Measurements from ENCODE around the gene STARD13. TPM values are rescaled to one million over a fixed set of nuclear protein-coding genes. Genes with fewer than 3 reads are reported as not detected.
A peak's percentile ranks its signal among the peaks of the same experiment; 100 is the strongest.

The STARD13 gene, protein sequence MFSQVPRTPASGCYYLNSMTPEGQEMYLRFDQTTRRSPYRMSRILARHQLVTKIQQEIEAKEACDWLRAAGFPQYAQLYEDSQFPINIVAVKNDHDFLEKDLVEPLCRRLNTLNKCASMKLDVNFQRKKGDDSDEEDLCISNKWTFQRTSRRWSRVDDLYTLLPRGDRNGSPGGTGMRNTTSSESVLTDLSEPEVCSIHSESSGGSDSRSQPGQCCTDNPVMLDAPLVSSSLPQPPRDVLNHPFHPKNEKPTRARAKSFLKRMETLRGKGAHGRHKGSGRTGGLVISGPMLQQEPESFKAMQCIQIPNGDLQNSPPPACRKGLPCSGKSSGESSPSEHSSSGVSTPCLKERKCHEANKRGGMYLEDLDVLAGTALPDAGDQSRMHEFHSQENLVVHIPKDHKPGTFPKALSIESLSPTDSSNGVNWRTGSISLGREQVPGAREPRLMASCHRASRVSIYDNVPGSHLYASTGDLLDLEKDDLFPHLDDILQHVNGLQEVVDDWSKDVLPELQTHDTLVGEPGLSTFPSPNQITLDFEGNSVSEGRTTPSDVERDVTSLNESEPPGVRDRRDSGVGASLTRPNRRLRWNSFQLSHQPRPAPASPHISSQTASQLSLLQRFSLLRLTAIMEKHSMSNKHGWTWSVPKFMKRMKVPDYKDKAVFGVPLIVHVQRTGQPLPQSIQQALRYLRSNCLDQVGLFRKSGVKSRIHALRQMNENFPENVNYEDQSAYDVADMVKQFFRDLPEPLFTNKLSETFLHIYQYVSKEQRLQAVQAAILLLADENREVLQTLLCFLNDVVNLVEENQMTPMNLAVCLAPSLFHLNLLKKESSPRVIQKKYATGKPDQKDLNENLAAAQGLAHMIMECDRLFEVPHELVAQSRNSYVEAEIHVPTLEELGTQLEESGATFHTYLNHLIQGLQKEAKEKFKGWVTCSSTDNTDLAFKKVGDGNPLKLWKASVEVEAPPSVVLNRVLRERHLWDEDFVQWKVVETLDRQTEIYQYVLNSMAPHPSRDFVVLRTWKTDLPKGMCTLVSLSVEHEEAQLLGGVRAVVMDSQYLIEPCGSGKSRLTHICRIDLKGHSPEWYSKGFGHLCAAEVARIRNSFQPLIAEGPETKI
- total RNA-seq (1.7 TPM), polyA plus RNA-seq (2.0 TPM)
- long read RNA-seq, donor 1, result 0 reads
- long read RNA-seq, donor 2, result 0 reads
- long read RNA-seq, donor 3, result 0 reads
- long read RNA-seq, donor 4, result 0 reads
- long read RNA-seq, donor 5, result 0 reads
- long read RNA-seq, donor 6, result 0 reads
- long read RNA-seq, donor 7, result 0 reads
- long read RNA-seq, donor 8, result 0 reads
- long read RNA-seq, donor 9, result 0 reads
- long read RNA-seq, donor 10, result 0 reads

DNA sequence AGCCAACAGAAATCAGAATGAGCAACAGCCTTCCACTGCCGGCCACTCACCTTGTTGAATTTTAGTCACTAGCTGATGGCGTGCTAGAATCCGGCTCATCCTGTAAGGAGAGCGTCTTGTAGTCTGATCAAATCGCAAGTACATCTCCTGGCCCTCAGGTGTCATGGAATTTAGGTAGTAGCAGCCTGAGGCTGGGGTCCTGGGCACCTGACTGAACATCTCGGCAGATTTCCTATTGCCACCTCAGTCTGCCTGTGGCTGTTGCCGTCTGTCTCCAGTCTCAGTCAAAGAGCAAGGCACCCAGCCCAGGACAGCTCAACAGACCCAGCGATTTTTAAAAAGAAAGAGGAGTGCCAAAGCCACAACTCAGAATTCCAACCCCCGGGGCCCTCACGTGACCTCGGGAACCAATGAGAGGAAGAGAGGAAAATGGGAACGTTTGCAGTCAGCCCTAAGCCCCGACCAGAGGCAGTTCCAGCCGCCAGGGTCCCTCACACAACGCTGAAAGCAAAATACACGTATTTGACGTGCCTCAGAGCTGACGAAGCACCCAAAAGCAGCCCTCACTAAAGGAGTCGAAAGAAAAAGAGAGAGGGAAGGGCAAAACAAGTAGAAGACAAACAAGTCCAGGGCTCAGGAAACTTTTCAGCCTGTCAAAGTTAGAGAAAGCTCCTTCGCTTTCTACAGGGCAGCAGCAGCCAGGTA is at the start of gene STARD13:
STARD13 (minus strand) TSS at position 336 of the 705 bp plus-strand sequence; CDS start at position 219, 117 bp downstream.
- 3% methylated on average over 20 of the region's 20 CpGs for WGBS
- Histone ChIP-seq H3K9me3 (ENCODE audit: control insufficient read depth in 2 of 2, insufficient read depth in 1 of 2, low read length in 1 of 2) (no peaks in the 10 kb centered on the region), H3K36me3 (ENCODE audit: control insufficient read depth in 2 of 2, insufficient read depth in 2 of 2, low read length in 1 of 2) (no peaks in the 10 kb centered on the region), H3K27me3 (ENCODE audit: control insufficient read depth in 2 of 2, insufficient read depth in 1 of 2, low read length in 1 of 2) (peaks cover 0 to 6% of the 10 kb centered on the region in 2 donors), H3K4me3 (ENCODE audit: low read length in 2 of 2) (peak within 1 kb of the TSS; percentile 30 to 32), H3K4me1 (ENCODE audit: control insufficient read depth in 2 of 2, insufficient read depth in 2 of 2, low read length in 2 of 2) (peaks cover 0 to 3% of the 10 kb centered on the region in 2 donors), H3K27ac (ENCODE audit: low read depth in 1 of 2, low read length in 1 of 2) (peak within 1 kb of the TSS; percentile 33 to 77)
- peak in 6 of 9 donors; percentile 8 to 41 (median 12) for DNase-seq (ENCODE audit: low read depth in 6 of 9, low spot score in 9 of 9)

DNA sequence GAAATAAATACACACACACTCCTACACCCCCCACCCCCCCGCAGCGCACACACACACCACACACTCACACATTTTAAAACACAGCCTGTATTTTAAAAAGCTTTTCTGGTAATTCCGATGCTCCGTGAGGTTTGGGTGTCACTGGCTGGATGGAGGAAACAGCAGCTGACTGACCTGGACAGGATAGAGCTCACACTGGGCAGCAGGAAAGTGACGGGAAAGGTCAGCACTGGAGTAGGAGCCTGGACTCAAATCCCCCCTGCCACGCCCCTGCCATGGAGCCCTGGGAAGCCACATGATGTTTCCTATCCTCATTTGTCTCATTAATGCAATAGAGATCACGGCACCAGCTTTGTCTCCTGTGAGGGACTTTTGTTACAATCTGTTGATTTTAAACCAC is 49.3 kb upstream of the STARD13 start:
- no peak overlapping the region for H3K27ac ChIP-seq (ENCODE audit: low read depth in 1 of 2, low read length in 1 of 2)
- H3K27me3 ChIP-seq (ENCODE audit: control insufficient read depth in 2 of 2, insufficient read depth in 1 of 2, low read length in 1 of 2), result no peaks in the 10 kb centered on the region
- H3K9me3 ChIP-seq (ENCODE audit: control insufficient read depth in 2 of 2, insufficient read depth in 1 of 2, low read length in 1 of 2), result no peaks in the 10 kb centered on the region
- no peaks in the 10 kb centered on the region for H3K4me1 ChIP-seq (ENCODE audit: control insufficient read depth in 2 of 2, insufficient read depth in 2 of 2, low read length in 2 of 2)
- H3K36me3 ChIP-seq (ENCODE audit: control insufficient read depth in 2 of 2, insufficient read depth in 2 of 2, low read length in 1 of 2), result no peaks in the 10 kb centered on the region
- H3K4me3 ChIP-seq (ENCODE audit: low read length in 2 of 2), result no peak overlapping the region
- WGBS, result 98% methylated on average over 7 of the region's 7 CpGs
- DNase-seq (ENCODE audit: low read depth in 6 of 9, low spot score in 9 of 9), result no peak

DNA sequence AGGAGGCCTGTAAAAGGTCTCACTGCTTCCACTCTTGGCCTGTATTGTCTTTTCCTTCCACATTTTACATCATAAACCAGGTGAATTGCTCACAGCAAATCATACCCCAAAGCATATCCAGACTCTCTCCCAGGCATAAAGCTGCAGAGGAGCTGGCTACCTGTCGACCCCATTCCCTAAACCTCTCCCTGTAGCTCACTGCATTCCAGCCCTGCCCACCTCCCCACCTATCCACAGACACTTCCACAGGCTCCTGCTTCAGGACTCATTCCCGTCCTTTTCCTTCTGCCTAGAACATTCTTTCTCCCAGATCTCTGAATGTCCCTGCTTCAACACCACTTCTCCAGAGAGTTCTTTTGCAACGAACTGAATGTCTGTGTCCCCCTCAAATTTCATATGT is 46.4 kb upstream of the STARD13 start:
- no peaks in the 10 kb centered on the region for H3K27me3 ChIP-seq (ENCODE audit: control insufficient read depth in 2 of 2, insufficient read depth in 1 of 2, low read length in 1 of 2)
- no peak for DNase-seq (ENCODE audit: low read depth in 6 of 9, low spot score in 9 of 9)
- H3K36me3 ChIP-seq (ENCODE audit: control insufficient read depth in 2 of 2, insufficient read depth in 2 of 2, low read length in 1 of 2), result no peaks in the 10 kb centered on the region
- H3K4me1 ChIP-seq (ENCODE audit: control insufficient read depth in 2 of 2, insufficient read depth in 2 of 2, low read length in 2 of 2), result no peaks in the 10 kb centered on the region
- H3K9me3 ChIP-seq (ENCODE audit: control insufficient read depth in 2 of 2, insufficient read depth in 1 of 2, low read length in 1 of 2), result no peaks in the 10 kb centered on the region
- WGBS, result 89% methylated on average over 3 of the region's 3 CpGs
- H3K27ac ChIP-seq (ENCODE audit: low read depth in 1 of 2, low read length in 1 of 2), result no peak overlapping the region
- no peak overlapping the region for H3K4me3 ChIP-seq (ENCODE audit: low read length in 2 of 2)

DNA sequence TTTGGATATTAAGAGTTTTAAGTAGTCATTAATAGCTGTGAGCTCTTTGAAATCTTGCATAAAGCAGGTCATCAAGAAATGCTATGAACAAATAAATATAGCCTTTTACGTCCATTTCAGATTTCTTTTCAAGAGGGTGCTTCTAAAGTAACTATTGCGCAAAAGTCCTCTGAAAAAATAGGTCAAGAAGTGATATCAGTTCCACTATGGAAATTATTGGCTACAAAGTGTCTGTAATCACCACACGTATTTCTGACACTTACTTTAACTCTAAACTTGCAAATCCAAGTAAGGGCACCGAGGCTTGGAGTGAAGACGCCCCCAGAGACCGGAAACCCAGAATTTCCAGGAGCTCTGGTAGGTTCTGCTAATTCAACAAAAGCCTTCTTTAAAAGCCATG is 44.9 kb upstream of the STARD13 start:
- Histone ChIP-seq H3K4me1 (ENCODE audit: control insufficient read depth in 2 of 2, insufficient read depth in 2 of 2, low read length in 2 of 2) (no peaks in the 10 kb centered on the region), H3K27me3 (ENCODE audit: control insufficient read depth in 2 of 2, insufficient read depth in 1 of 2, low read length in 1 of 2) (no peaks in the 10 kb centered on the region), H3K36me3 (ENCODE audit: control insufficient read depth in 2 of 2, insufficient read depth in 2 of 2, low read length in 1 of 2) (no peaks in the 10 kb centered on the region), H3K9me3 (ENCODE audit: control insufficient read depth in 2 of 2, insufficient read depth in 1 of 2, low read length in 1 of 2) (no peaks in the 10 kb centered on the region), H3K4me3 (ENCODE audit: low read length in 2 of 2) (no peak overlapping the region), H3K27ac (ENCODE audit: low read depth in 1 of 2, low read length in 1 of 2) (no peak overlapping the region)
- no peak for DNase-seq (ENCODE audit: low read depth in 6 of 9, low spot score in 9 of 9)
- 94% methylated on average over 6 of the region's 6 CpGs for WGBS

DNA sequence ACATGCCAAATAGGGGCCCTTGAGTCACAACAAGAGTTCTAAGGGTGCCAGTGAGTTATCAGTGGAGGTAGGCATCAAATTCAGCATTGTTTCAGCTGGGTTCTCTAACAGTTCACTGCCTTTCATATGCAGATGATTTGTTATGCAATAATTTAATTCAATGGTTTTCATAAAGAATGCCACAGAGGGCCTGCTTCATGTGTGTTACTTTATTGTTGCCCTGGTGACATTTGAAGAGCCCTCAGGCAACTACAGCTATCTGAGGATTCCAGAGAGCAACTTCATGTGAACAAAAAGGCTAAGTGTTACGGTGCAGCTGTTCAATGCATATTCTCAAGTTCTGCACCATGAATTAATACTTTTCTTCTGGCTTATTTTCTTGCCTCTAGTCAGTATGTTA is 43.1 kb upstream of the STARD13 start:
- no peaks in the 10 kb centered on the region for H3K27me3 ChIP-seq (ENCODE audit: control insufficient read depth in 2 of 2, insufficient read depth in 1 of 2, low read length in 1 of 2)
- WGBS, result 95% methylated on average over 1 of the region's 1 CpG
- no peak overlapping the region for H3K4me3 ChIP-seq (ENCODE audit: low read length in 2 of 2)
- no peaks in the 10 kb centered on the region for H3K9me3 ChIP-seq (ENCODE audit: control insufficient read depth in 2 of 2, insufficient read depth in 1 of 2, low read length in 1 of 2)
- no peaks in the 10 kb centered on the region for H3K4me1 ChIP-seq (ENCODE audit: control insufficient read depth in 2 of 2, insufficient read depth in 2 of 2, low read length in 2 of 2)
- no peak overlapping the region for H3K27ac ChIP-seq (ENCODE audit: low read depth in 1 of 2, low read length in 1 of 2)
- no peak for DNase-seq (ENCODE audit: low read depth in 6 of 9, low spot score in 9 of 9)
- H3K36me3 ChIP-seq (ENCODE audit: control insufficient read depth in 2 of 2, insufficient read depth in 2 of 2, low read length in 1 of 2), result no peaks in the 10 kb centered on the region

DNA sequence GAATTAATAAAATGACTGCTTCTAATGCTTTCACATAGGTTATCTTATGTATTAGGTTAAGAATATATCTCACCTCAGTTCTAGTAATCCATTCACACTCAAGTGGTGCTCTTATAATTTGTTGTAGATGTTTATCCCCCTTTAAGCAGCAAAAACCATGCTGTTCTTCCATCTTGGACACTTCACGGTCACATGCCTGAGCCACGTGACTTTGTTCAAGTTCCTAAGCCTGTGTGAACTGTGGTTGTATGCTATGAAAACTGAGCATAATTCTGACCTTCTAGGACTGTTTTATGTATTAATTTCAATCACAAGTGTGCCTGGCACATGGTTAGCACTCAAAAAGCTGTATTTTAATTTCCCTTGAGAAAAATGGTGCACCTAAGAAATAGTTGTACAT is 41.2 kb upstream of the STARD13 start:
- 97% methylated on average over 2 of the region's 2 CpGs for WGBS
- Histone ChIP-seq H3K36me3 (ENCODE audit: control insufficient read depth in 2 of 2, insufficient read depth in 2 of 2, low read length in 1 of 2) (no peaks in the 10 kb centered on the region), H3K9me3 (ENCODE audit: control insufficient read depth in 2 of 2, insufficient read depth in 1 of 2, low read length in 1 of 2) (no peaks in the 10 kb centered on the region), H3K4me1 (ENCODE audit: control insufficient read depth in 2 of 2, insufficient read depth in 2 of 2, low read length in 2 of 2) (no peaks in the 10 kb centered on the region), H3K27ac (ENCODE audit: low read depth in 1 of 2, low read length in 1 of 2) (no peak overlapping the region), H3K4me3 (ENCODE audit: low read length in 2 of 2) (no peak overlapping the region), H3K27me3 (ENCODE audit: control insufficient read depth in 2 of 2, insufficient read depth in 1 of 2, low read length in 1 of 2) (no peaks in the 10 kb centered on the region)
- no peak for DNase-seq (ENCODE audit: low read depth in 6 of 9, low spot score in 9 of 9)

DNA sequence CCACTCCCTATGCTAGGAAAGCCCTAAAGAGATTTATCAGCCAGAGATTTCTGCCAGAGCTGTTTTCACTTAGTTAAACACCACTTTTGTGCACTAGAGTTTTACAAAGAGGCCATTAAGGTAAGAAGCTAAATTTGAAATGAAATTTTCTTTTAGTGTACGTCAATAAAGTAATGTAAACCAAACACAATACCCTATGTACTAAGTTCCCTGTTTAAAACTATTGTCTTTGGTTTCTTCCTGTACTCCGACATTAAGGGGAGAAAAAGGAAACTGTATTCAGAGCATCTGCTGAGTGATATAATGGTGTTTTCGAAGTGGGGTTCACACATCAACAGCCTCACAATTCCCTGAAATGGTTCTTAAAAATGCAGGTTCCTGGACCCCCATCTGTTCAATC is 40.7 kb upstream of the STARD13 start:
- H3K4me3 ChIP-seq (ENCODE audit: low read length in 2 of 2), result no peak overlapping the region
- no peak for DNase-seq (ENCODE audit: low read depth in 6 of 9, low spot score in 9 of 9)
- 79% methylated on average over 3 of the region's 3 CpGs for WGBS
- no peaks in the 10 kb centered on the region for H3K9me3 ChIP-seq (ENCODE audit: control insufficient read depth in 2 of 2, insufficient read depth in 1 of 2, low read length in 1 of 2)
- no peaks in the 10 kb centered on the region for H3K4me1 ChIP-seq (ENCODE audit: control insufficient read depth in 2 of 2, insufficient read depth in 2 of 2, low read length in 2 of 2)
- H3K27ac ChIP-seq (ENCODE audit: low read depth in 1 of 2, low read length in 1 of 2), result no peak overlapping the region
- no peaks in the 10 kb centered on the region for H3K36me3 ChIP-seq (ENCODE audit: control insufficient read depth in 2 of 2, insufficient read depth in 2 of 2, low read length in 1 of 2)
- no peaks in the 10 kb centered on the region for H3K27me3 ChIP-seq (ENCODE audit: control insufficient read depth in 2 of 2, insufficient read depth in 1 of 2, low read length in 1 of 2)

DNA sequence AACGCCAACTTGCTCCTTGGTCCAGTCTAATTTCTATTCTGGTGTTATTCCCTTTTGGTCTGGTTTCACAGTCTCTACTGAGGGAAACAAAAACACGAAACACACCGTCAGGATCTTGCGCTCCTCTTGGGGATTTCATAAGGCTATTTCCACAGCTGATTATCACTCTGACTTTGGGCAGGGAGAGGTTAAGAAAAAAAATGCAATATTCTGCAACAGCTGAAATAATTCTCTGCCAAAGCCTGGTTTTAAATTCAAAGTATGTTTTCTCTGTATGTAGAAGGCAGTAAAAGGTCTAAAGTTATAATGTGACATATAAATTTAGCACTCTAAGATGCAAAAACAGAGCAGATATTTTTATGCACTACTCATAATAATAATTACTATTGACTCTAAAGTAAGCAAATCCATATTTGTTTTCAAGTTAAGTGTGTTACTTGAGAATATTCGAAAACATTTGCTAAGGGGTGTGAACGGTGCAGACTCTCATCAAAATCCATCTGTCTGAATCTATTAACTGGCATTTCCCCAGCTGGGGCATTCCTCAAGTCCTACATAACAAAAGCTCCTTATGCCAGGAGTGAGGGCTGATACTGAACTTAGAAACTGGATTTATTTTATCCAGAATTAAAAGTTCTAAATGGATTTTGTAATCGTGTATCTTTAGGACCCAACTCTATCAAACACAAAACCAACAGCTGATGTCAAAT is 38.4 kb upstream of the STARD13 start:
- no peak for DNase-seq (ENCODE audit: low read depth in 6 of 9, low spot score in 9 of 9)
- Histone ChIP-seq H3K27me3 (ENCODE audit: control insufficient read depth in 2 of 2, insufficient read depth in 1 of 2, low read length in 1 of 2) (no peaks in the 10 kb centered on the region), H3K27ac (ENCODE audit: low read depth in 1 of 2, low read length in 1 of 2) (no peak overlapping the region)

More for the DNA sequence above, 38.4 kb upstream of the STARD13 start:
- no peaks in the 10 kb centered on the region for H3K4me1 ChIP-seq (ENCODE audit: control insufficient read depth in 2 of 2, insufficient read depth in 2 of 2, low read length in 2 of 2)
- H3K4me3 ChIP-seq (ENCODE audit: low read length in 2 of 2), result no peak overlapping the region
- no peaks in the 10 kb centered on the region for H3K36me3 ChIP-seq (ENCODE audit: control insufficient read depth in 2 of 2, insufficient read depth in 2 of 2, low read length in 1 of 2)
- 96% methylated on average over 7 of the region's 7 CpGs for WGBS
- no peaks in the 10 kb centered on the region for H3K9me3 ChIP-seq (ENCODE audit: control insufficient read depth in 2 of 2, insufficient read depth in 1 of 2, low read length in 1 of 2)

Data from thymus (tissue), 14 donors.